ENCODE measurements around the gene GUCA2B.

DNA sequence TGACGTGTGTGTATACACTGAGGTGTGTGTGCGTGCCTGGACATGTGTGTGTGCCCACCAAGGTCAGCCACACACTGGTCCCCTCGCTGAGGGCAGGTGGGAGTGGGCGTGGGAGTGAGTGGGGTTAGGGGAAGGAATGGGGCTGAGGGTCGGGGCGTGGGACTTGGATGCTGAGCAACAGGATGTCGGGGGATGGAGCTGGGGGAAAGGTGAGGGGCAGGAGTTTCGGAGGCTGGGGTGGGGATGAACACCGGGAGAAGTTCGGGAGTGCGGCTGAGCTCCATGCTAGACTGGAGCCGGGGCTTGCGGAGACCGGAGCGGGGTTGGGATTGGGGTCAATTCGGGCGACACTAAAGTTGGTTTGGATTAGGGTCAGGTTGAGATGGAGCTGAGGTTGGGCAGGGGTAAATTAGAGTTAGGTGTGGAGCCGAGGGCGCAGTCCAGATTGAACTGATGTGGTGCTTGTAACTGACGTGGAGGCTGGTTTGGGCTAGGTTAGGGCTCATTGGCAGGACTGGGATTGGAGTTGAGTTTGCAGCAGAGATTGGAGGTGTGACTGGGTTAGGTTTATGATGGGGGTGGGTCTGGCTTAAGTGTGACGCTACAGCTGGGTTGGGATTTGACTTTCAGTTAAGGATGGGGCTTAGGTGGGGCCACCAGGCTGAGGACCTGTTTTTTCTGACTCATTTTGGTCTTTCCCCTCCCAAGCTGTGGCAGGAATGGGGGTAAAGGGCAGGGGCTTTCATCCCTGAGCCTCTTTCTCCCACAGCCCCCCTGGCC is 14.6 kb downstream of the GUCA2B start:
- TF ChIP-seq, protein P1, sequence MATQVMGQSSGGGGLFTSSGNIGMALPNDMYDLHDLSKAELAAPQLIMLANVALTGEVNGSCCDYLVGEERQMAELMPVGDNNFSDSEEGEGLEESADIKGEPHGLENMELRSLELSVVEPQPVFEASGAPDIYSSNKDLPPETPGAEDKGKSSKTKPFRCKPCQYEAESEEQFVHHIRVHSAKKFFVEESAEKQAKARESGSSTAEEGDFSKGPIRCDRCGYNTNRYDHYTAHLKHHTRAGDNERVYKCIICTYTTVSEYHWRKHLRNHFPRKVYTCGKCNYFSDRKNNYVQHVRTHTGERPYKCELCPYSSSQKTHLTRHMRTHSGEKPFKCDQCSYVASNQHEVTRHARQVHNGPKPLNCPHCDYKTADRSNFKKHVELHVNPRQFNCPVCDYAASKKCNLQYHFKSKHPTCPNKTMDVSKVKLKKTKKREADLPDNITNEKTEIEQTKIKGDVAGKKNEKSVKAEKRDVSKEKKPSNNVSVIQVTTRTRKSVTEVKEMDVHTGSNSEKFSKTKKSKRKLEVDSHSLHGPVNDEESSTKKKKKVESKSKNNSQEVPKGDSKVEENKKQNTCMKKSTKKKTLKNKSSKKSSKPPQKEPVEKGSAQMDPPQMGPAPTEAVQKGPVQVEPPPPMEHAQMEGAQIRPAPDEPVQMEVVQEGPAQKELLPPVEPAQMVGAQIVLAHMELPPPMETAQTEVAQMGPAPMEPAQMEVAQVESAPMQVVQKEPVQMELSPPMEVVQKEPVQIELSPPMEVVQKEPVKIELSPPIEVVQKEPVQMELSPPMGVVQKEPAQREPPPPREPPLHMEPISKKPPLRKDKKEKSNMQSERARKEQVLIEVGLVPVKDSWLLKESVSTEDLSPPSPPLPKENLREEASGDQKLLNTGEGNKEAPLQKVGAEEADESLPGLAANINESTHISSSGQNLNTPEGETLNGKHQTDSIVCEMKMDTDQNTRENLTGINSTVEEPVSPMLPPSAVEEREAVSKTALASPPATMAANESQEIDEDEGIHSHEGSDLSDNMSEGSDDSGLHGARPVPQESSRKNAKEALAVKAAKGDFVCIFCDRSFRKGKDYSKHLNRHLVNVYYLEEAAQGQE (IDR thresholded peaks at IDR 0.05; ENCODE audit: insufficient replicate concordance, low read depth), result no peak
- TF ChIP-seq, protein P2, sequence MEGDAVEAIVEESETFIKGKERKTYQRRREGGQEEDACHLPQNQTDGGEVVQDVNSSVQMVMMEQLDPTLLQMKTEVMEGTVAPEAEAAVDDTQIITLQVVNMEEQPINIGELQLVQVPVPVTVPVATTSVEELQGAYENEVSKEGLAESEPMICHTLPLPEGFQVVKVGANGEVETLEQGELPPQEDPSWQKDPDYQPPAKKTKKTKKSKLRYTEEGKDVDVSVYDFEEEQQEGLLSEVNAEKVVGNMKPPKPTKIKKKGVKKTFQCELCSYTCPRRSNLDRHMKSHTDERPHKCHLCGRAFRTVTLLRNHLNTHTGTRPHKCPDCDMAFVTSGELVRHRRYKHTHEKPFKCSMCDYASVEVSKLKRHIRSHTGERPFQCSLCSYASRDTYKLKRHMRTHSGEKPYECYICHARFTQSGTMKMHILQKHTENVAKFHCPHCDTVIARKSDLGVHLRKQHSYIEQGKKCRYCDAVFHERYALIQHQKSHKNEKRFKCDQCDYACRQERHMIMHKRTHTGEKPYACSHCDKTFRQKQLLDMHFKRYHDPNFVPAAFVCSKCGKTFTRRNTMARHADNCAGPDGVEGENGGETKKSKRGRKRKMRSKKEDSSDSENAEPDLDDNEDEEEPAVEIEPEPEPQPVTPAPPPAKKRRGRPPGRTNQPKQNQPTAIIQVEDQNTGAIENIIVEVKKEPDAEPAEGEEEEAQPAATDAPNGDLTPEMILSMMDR (IDR thresholded peaks at IDR 0.05; ENCODE audit: insufficient read depth, low read length), result no peak
- no peak for TF ChIP-seq POLR2AphosphoS5 (IDR thresholded peaks at IDR 0.05; ENCODE audit: low read depth)
- TF ChIP-seq GABPA (IDR thresholded peaks at IDR 0.05; ENCODE audit: low read depth), result no peak
